Measurements from ENCODE around the gene RPS6KC1.

DNA sequence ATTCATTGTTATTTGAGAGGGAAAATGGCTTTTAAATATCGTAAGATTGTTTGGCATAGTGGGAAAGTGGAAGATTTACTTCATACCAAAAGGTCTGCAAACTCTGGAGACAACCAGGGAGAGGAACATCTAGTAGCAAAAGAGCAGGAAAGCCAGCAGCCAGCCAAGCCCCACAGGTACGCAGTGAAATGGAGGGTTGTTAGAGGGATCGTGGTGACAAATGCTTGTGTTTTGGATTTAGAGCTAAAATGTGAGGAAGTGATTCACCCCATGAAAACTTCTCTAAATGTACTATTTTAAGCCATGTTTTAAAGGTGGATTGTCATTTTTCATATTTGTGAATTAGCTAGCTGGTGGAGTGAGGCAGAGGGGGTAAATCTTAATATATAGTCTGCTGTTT, 69.3 kb downstream of the RPS6KC1 start:
- TF ChIP-seq, protein P1, sequence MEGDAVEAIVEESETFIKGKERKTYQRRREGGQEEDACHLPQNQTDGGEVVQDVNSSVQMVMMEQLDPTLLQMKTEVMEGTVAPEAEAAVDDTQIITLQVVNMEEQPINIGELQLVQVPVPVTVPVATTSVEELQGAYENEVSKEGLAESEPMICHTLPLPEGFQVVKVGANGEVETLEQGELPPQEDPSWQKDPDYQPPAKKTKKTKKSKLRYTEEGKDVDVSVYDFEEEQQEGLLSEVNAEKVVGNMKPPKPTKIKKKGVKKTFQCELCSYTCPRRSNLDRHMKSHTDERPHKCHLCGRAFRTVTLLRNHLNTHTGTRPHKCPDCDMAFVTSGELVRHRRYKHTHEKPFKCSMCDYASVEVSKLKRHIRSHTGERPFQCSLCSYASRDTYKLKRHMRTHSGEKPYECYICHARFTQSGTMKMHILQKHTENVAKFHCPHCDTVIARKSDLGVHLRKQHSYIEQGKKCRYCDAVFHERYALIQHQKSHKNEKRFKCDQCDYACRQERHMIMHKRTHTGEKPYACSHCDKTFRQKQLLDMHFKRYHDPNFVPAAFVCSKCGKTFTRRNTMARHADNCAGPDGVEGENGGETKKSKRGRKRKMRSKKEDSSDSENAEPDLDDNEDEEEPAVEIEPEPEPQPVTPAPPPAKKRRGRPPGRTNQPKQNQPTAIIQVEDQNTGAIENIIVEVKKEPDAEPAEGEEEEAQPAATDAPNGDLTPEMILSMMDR (conservative IDR thresholded peaks at IDR 0.05) = no peak
- TF ChIP-seq ZFX (IDR thresholded peaks at IDR 0.05) = no peak

Measured in C4-2B (cell line).